Breast epithelium (tissue), 4 donors: Measurements from ENCODE around the gene BBOX1. TPM values are rescaled to one million over a fixed set of nuclear protein-coding genes. Genes with fewer than 3 reads are reported as not detected.

Source experiments
- DNase-seq, 2 donors: peaks; one replicate each; pipeline ENCODE4 v3.0.0-alpha.2; 2019; ENCODE audit warnings: low spot score in 2 of 2
- H3K27ac ChIP-seq, 2 donors: fragments of 200-600 bp; sonication (generic) in 1 of 2; one replicate each; pipeline ENCODE4 v1.5.1; 2016 to 2019; ENCODE audit warnings: mild to moderate bottlenecking in 1 of 2
- H3K27me3 ChIP-seq, 2 donors: fragments of 200-600 bp; sonication (generic) in 1 of 2; one replicate each; pipeline versions ENCODE4 v1.5.1 to v1.6.0; 2017 to 2019; ENCODE audit warnings: control low read depth in 1 of 2, mild to moderate bottlenecking in 1 of 2
- H3K36me3 ChIP-seq: fragments of 200-600 bp; one replicate; pipeline ENCODE4 v1.5.1; 2019
- H3K4me1 ChIP-seq, 2 donors: fragments of 200-600 bp; sonication (generic); one replicate each; pipeline ENCODE4 v1.5.1; 2016 to 2019; ENCODE audit warnings: control low read depth in 1 of 2
- H3K4me3 ChIP-seq, 3 donors: fragments of 200-600 bp; sonication (generic); 1 replicate in 2 of 3; 2 replicates in 1 of 3; pipeline ENCODE4 v1.5.1; 2016 to 2019; ENCODE audit warnings: mild to moderate bottlenecking in 3 of 3, moderate library complexity in 2 of 3
- H3K9me3 ChIP-seq, 2 donors: fragments of 200-600 bp; sonication (generic) in 1 of 2; one replicate each; pipeline ENCODE4 v1.5.1; 2016 to 2019; ENCODE audit warnings: control low read depth in 1 of 2
- POLR2A ChIP-seq: fragments of 450-650 bp; IDR thresholded peaks from one replicate; pipeline ENCODE4 v1.6.1; 2016; ENCODE audit warnings: antibody characterized with exemption, mild to moderate bottlenecking, moderate library complexity
- POLR2AphosphoS5 ChIP-seq, 3 donors: sonication (generic); formaldehyde crosslinking; IDR thresholded peaks; one replicate each; pipeline ENCODE4 v1.6.1; 2017; ENCODE audit warnings: antibody characterized with exemption in 3 of 3
- intact Hi-C: fragments of 100-400 bp; cut with DNase I; formaldehyde crosslinking; loops from one replicate; pipeline ENCODE4 v1.15.1; 2023; ENCODE audit warnings: low total_unique reads
- total RNA-seq, 3 donors: library from RNA; depleted of rRNA; stranded (reverse); fragments of >200 nt; gene quantifications; one replicate each; pipeline ENCODE4 v1.1.0, GENCODE V29; 2016
- TF ChIP-seq, protein P1 (sequence below), 3 donors: fragments of 450-650 bp; IDR thresholded peaks; one replicate each; pipeline ENCODE4 v1.5.1; 2016 to 2017; ENCODE audit warnings: antibody characterized with exemption in 3 of 3, mild to moderate bottlenecking in 3 of 3, moderate library complexity in 3 of 3

Gene BBOX1
- total RNA-seq, 3 donors from 2014 or later = 14.4 to 61.0 TPM; not detected in 1

DNA sequence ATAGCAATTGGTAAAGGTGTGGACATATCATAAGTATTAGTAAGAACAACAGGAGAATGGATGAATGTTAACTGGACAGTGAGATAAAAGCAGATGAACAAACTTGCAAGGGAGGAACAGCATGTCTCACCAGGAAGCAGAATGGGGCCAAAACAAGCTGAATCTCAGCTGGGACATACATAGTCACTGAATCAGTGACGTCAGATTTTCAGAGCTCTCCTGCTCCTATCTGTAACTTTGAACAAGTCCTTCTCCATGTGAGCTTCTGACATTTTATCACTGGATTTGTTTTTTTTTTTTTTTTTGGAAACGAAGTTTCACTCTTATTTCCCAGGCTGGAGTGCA lies 118.7 kb downstream of the BBOX1 start:
- no peaks in the 10 kb centered on the region for H3K9me3 ChIP-seq
- no peak for DNase-seq
- intact Hi-C loops = no loop called here
- no peaks in the 10 kb centered on the region for H3K27me3 ChIP-seq
- H3K4me1 ChIP-seq = no peaks in the 10 kb centered on the region
- TF ChIP-seq POLR2A (no peak), POLR2AphosphoS5 (IDR thresholded peaks at IDR 0.05) (no peak)
- TF ChIP-seq, protein P1, sequence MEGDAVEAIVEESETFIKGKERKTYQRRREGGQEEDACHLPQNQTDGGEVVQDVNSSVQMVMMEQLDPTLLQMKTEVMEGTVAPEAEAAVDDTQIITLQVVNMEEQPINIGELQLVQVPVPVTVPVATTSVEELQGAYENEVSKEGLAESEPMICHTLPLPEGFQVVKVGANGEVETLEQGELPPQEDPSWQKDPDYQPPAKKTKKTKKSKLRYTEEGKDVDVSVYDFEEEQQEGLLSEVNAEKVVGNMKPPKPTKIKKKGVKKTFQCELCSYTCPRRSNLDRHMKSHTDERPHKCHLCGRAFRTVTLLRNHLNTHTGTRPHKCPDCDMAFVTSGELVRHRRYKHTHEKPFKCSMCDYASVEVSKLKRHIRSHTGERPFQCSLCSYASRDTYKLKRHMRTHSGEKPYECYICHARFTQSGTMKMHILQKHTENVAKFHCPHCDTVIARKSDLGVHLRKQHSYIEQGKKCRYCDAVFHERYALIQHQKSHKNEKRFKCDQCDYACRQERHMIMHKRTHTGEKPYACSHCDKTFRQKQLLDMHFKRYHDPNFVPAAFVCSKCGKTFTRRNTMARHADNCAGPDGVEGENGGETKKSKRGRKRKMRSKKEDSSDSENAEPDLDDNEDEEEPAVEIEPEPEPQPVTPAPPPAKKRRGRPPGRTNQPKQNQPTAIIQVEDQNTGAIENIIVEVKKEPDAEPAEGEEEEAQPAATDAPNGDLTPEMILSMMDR (IDR thresholded peaks at IDR 0.05) = no peak
- H3K36me3 ChIP-seq = no peaks in the 10 kb centered on the region
- no peak overlapping the region for H3K4me3 ChIP-seq
- H3K27ac ChIP-seq = no peak overlapping the region

DNA sequence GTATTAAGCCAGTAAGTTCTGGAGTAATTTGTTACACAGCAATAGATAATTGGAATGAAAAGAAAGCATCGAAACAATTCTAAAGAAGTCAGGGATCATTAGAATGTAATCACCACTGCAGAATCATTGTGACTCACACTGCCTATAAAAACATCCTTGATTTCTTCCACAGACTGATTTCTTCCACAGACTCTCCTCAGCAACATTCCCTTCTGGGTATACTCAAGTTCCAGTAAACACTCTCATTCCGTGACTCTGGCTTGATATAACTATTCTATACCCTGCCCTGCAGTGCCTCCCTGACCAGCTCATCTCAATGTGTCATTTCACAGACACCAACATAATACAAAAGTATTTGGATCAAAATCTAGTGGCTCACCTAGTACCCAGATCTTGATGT lies 120.5 kb downstream of the BBOX1 start:
- Histone ChIP-seq H3K36me3 (no peaks in the 10 kb centered on the region), H3K4me3 (no peak overlapping the region), H3K27ac (no peak overlapping the region), H3K27me3 (no peaks in the 10 kb centered on the region), H3K9me3 (no peaks in the 10 kb centered on the region), H3K4me1 (no peaks in the 10 kb centered on the region)
- TF ChIP-seq, protein P1 (IDR thresholded peaks at IDR 0.05) = no peak
- no peak for TF ChIP-seq POLR2A
- TF ChIP-seq POLR2AphosphoS5 (IDR thresholded peaks at IDR 0.05) = no peak
- intact Hi-C loops = no loop called here
- no peak for DNase-seq

DNA sequence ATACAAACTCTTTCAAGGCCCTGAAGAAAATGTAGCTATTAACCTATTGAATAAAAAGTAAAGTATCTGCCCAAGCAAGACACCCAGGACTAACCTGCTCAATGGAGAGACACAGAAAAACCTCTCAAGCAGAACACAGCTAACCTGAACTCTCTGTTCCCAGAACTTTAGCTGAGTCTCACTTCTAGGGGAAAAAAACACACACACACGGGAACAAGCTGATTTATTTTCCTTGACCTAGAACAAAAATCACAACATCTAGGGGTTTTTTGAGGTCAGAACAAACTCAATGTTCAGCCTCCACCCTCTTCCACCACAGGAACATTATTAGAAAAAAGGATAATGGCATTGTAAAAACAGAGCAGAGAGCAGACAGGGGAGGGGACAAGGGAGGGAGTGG lies 121.6 kb downstream of the BBOX1 start:
- no peaks in the 10 kb centered on the region for H3K27me3 ChIP-seq
- H3K27ac ChIP-seq = no peak overlapping the region
- H3K9me3 ChIP-seq = no peaks in the 10 kb centered on the region
- H3K4me1 ChIP-seq = no peaks in the 10 kb centered on the region
- H3K36me3 ChIP-seq = no peaks in the 10 kb centered on the region
- DNase-seq = no peak
- TF ChIP-seq POLR2A (no peak), POLR2AphosphoS5 (IDR thresholded peaks at IDR 0.05) (no peak)
- TF ChIP-seq, protein P1 (IDR thresholded peaks at IDR 0.05) = no peak
- intact Hi-C loops = no loop called here
- H3K4me3 ChIP-seq = no peak overlapping the region

DNA sequence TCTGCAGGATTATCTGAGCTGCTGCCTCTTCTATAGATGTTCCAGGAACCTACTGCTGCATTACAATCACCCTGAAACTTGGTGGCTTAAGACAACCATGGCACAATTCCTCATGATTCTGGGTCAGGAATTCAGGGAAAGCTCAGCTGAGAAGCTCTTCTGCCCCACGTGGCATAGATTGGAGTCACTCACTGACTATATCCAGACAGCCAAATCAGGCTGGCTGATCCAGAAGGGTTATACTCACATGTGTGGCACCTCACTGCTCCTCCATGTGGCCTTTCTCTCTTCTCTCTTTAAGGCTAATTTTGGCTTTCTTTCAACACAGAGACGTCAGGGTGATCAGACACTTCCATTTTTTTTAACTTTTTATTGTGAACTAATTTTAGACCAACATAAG lies 125.5 kb downstream of the BBOX1 start:
- H3K9me3 ChIP-seq = no peaks in the 10 kb centered on the region
- DNase-seq = no peak
- H3K36me3 ChIP-seq = no peaks in the 10 kb centered on the region
- intact Hi-C loops = no loop called here
- TF ChIP-seq POLR2A = no peak
- H3K4me1 ChIP-seq = no peaks in the 10 kb centered on the region
- no peak overlapping the region for H3K4me3 ChIP-seq
- H3K27me3 ChIP-seq = no peaks in the 10 kb centered on the region
- no peak overlapping the region for H3K27ac ChIP-seq

DNA sequence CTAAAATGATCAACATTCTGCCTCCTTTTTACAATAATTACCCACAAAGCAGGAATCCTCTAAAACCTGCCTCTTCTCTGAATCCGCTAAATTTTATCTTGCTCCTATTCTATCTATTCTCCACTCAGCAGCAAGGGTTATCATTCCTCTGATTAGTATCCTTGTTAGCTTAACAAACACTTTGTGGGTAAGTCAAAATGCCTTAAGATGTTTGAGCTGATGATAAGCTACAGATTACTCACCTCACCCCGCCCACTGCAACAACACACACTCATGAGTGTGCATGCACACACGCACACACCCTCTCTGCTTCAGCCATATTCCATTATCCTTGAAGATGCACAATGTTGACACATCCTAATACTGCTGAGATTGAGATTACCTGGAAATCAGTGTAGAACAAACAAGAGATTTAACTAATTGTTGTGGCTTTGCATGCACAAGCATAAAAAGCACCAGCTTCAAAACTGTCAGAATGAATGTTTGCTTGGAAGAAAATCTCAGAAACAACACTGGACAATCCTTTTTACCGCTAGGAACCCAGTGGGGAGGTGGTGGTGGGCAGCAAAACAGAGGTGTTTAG lies 130.9 kb downstream of the BBOX1 start:
- intact Hi-C loops = no loop called here

More for the DNA sequence above, 130.9 kb downstream of the BBOX1 start:
- Histone ChIP-seq H3K27ac (no peak overlapping the region), H3K9me3 (no peaks in the 10 kb centered on the region), H3K36me3 (no peaks in the 10 kb centered on the region), H3K27me3 (peaks cover 0 to 3% of the 10 kb centered on the region in 2 donors), H3K4me3 (no peak overlapping the region), H3K4me1 (no peaks in the 10 kb centered on the region)
- DNase-seq = no peak
- no peak for TF ChIP-seq POLR2AphosphoS5 (IDR thresholded peaks at IDR 0.05)
- TF ChIP-seq, protein P1 (IDR thresholded peaks at IDR 0.05) = no peak
- TF ChIP-seq POLR2A = no peak
